Stimulated activated CD4-positive, alpha-beta T cell treated with anti-CD3 and anti-CD28 coated beads, Interleukin-12 subunit alpha, Interleukin-12 subunit beta, amount 100 ng/mL, for 48 hours (primary cell): Measurements from ENCODE around the gene DCAF8.
"Not testable (repeated sequence)": the region's sequence is repeated elsewhere in the genome, so short reads cannot be mapped to it uniquely, and the experiment has no call there.

Experiments used
- DNase-seq, 3 donors: peaks; one replicate each; pipeline ENCODE4 v3.0.0-alpha.2; 2020; ENCODE audit warnings: low read depth in 2 of 3, low spot score in 1 of 3

Gene DCAF8

GRCh38 chr1:160261893-160262794 lies at the start of gene DCAF8:
Gene DCAF8, minus strand, starts transcription at chr1:160262549. Its CDS starts 18,541 bp downstream, at chr1:160244008.
- DNase-seq: peak; percentile 97 to 98 (median 97)

GRCh38 chr1:160309571-160309970 lies 47.2 kb upstream of the DCAF8 start:
- no peak for DNase-seq

DNA sequence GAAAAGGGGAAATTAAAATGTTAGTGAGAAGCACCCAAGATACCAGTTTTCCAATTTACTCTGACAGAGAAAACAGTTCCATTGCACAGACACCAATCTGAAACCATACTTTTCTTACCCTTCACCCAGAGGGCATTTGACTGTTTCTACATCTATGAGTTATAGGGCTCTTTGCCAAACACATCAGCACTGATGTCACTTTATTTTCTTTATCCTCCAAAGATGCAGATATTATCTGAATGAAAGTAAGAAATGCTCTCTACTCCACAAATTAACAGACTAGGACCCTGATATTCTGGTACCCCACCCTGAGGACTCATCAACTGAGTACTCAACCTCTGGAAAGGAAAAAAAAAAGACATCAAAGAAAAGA lies 46.8 kb upstream of the DCAF8 start:
- DNase-seq: no peak

DNA sequence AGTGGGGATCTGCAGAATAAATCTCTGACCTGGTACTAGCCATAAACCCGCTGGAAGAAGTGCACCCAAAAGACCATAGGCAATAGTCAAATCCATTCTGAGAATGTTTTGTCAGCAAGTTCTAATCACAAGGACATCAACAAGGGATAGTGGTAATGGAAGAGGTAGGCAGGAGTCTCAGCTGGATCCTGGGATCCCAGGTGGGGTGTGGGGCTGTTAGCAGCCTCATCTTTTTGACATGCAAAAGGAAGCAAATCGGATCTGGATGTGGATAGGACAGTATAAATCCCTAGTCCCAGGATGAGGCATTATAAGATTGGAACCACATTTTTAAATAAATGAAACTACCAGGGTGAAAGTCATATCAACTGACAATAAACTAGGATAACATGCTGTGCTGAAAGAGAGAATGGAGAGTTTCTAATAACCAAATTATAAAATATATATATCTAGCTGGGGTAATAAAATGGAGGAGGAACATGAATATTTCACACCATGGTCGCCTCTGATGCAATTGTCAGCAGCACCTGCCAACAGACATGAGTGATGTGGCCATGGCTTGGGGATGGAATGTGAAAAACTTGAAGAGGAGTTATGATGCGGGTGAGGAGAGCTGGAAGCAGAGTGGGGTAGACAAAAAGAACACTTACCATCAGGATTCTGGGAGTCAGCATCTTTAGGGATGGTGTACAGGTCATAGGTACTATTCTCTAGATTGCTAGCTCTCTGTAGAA lies 46.3 kb upstream of the DCAF8 start:
- DNase-seq: no peak

DNA sequence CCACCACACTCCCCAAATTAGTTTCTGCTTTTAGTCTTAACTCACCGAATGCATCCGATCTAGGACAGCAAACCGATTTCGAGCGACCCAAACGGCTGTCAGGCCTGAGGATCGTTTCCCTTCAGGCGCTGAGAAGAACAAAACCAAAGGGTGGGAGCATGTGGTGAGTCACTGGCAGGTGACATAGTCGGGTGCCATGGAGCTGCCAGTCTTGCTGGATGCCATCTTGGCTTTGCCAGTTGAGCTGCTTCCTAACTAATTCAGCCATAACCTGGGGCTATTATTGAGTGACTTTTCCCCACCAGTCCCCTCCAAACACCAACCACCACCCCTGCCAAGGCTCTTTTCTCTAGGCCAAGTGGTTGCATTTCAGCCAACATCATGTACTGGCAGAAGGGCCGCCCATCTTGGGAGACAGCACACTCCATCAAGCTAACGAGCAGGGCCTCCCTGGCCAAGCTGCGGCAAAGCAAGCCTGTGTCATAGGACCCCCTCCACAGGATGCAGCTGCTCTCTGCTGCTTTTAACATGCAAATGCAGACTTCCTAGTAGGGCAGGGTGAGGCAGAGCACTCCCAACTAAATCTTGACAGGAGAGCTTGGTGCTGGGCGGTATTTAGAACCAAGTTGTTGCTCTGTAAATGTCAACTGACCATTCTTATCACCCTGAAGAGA lies 44.9 kb upstream of the DCAF8 start:
- DNase-seq: no peak

DNA sequence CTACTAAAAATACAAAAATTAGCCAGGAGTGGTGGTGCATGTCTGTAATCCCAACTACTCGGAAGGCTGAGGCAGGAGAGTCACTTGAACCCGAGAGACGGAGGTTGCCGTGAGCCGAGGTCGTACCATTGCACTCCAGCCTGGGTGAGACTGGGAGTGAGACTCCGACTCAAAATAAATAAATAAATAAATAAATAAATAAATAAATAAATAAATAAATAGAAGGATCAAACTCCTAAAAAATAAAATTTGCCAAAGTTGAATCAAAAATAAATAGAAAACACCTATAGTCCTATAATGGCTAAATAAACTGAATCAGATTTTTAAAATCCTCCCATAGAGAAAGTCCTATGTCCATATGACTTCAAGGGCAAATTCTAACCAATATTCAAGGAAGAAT lies 37.8 kb upstream of the DCAF8 start:
- DNase-seq: no peak

DNA sequence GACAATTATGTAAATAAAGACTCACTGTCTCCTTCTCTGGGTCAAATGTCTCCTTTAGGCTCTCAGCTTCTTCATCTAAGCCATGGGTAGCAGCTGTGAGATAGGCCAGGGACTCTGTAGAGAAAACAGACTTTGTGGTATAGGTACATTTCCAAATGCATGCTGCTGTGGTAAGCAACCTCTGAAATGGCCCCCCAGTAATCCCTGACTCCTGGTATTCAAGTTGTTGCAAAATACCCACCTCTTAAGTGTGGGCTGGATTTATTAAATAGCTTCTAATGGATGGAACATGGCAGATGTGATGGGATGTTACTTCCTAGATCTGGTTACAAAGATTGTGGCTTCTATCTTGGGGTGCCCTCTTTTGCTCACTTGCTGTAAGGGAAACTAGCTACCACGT lies 33.7 kb upstream of the DCAF8 start:
- no peak for DNase-seq

DNA sequence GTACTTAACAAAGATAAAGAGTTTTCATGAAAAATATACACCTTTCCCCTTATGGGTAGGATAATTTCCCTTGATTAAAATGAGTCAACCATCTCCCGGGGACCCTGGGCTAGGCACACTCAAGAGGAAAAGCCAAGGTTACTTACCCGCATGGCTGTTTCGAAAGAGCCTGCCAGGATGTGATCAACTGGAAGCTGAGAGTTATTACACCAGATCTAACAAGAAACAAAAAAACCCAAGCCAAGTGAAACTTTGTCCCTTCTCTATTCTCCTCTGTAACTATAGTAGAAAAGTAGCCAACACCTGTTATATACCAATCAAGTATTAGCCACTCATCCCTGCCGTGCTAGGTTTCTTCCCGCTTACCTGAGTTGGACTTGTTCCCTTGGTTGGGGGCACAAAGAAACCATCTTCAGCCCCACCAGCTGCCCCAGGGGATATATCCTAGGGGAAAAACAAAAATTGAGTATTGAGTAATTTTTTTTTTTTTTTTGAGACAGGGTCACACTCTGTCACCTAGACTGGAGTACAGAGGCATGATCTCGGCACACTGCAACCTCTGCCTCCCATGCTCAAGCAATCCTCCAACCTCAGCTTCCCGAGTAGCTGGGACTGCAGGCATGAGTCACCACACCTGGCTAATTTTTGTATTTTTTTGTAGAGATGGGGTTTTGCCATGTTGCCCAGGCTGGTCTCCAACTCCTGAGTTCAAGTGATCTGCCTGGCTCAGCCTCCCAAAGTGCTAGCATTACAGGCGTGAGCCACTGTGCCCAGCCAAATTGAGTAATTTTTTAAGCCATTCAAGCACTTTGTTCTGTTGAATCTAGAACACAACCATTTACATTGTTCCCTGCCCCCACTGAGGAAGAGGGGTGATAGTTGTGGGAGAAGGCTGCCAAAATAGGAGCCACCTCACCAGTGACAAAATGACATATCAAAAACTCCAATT lies 30.9 kb upstream of the DCAF8 start:
- DNase-seq: no peak

DNA sequence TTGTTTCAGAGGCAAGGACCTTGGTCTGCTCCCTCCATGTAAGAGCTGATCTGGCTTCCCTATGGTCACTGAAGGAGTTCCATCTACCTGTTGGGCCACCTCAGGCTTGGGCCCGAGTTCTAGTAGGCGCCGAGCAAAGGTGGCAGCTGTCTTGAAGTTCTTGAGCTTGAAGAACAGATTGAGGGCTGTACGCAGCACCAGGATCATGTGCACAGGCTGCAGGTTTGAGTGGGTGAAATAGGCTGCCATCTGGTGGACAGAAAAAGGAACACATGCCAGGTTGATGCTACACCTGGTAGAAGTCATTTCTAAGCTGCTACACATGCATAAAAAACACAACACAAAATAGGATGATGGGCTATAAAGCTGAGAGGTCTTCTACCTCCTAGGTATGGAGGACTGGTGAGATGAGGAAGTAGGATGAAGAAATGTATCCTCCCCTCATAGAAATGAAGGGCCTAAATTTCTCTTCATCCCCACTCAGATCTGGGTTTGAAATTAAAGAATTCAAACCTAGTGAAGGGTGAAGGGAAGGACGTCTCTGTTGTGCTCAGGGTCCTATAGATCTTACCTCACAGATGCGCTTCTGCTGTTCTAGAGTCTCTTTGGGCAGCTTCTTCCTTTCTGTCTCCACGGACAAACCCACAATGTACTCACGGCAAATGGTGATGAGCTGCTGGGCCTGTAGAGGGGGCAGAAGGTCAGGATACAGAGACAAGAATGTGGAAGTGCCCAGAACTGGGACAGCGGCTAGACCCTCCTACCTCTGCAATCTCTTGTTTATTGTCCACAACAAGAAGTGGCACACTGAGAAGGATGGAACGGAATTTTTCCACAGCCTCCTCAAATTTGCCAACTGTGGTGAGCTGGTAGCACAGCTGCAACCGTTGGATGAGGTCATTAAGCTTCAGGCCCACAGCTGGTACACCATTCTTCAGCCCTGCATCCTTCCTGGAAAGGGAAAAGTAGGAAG lies 29.2 kb upstream of the DCAF8 start:
- DNase-seq: peak; percentile 31 to 62 (median 39)

DNA sequence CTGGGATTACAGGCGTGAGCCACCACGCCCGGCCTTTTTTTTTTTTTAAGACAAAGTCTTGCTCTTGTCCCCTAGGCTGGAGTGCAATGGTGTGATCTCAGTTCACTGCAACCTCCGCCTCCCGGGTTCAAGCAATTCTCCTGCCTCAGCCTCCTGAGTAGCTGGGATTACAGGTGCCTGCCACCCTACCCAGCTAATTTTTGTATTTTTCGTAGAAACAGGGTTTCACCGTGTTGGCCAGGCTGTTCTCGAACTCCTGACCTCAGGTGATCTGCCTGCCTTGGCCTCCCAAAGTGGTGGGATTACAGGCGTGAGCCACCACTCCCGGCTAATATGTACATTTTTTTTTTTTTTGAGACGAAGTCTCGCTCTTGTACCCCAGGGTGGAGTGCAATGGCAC lies 25.4 kb upstream of the DCAF8 start:
- not testable (repeated sequence) for DNase-seq

- no peak for DNase-seq
Measured at GRCh38 chr1:160285506-160285905, 23.2 kb upstream of the DCAF8 start.

GRCh38 chr1:160284782-160285344 lies 22.5 kb upstream of the DCAF8 start, which contains the start of gene PEX19:
Gene PEX19, minus strand, starts transcription at chr1:160285133. Its CDS starts 9 bp downstream, at chr1:160285124.
- DNase-seq: peak; percentile 89 to 93 (median 91)

- DNase-seq: no peak
Measured at GRCh38 chr1:160284220-160284781, 22.0 kb upstream of the DCAF8 start.

DNA sequence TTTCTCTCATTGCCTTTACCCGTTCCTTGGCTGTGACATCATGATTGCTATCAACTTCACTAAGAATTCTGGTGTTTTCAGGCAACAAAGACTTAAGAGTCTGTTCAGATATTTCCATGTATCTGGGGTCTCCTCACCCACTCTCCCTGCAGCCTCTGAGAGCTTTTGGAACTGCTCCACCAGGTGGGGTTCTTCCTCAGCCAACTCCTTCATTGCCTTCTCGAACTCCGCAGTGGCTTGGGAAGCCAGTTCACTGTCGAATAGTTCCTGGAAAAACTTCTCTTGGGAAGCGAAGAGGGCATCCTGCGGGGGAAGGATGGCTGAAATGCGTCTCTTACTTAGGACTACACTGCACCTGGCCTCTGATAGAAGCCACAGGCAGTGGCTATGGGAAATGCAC lies 20.5 kb upstream of the DCAF8 start:
- DNase-seq: no peak

- no peak for DNase-seq
Measured at GRCh38 chr1:160277987-160278386, 15.6 kb upstream of the DCAF8 start.

- no peak for DNase-seq
Measured at GRCh38 chr1:160277330-160277729, 15.0 kb upstream of the DCAF8 start.

GRCh38 chr1:160271025-160271424 lies 8.7 kb upstream of the DCAF8 start:
- no peak for DNase-seq

DNA sequence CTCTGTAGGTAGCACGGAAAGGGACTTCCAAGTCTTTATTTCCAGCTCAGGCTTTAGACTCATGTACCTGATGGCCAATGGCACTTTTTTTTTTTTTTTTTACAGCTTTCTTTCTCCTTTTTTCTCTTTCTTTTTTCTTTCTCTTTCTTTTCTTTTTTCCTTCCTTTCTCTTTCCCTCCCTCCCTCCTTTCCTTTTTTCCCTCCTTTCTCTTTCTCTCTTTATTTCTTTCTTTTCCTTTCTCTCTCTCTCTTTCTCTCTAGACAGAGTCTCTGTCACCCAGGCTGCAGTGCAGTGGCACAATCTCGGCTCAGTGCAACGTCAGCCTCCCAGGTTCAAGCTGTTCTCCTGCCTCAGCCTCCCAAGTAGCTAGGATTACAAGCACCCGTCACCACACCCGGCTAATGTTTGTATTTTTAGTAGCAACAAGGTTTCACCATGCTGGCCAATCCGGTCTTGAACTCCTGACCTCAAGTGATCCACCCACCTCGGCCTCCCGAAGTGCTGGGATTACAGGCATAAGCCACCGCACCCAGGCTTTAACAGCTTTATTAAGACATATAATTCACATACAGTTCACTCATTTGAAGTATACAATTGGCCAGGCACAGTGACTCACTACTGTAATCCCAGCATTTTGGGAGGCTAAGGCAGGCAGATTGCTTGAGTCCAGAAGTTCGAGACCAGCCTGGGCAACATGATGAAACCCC lies 5.1 kb upstream of the DCAF8 start:
- DNase-seq: no peak
